Loucy (cell line): ENCODE data around the gene OLFM3.

Source experiments
- H2AFZ ChIP-seq: fragments of 200-600 bp; sonication (generic); 2 replicates; pipeline ENCODE4 v1.6.0; 2016; ENCODE audit warnings: antibody characterized with exemption, mild to moderate bottlenecking, low read length, moderate library complexity
- H3F3A ChIP-seq: fragments of 200-600 bp; 2 replicates; pipeline ENCODE4 v1.6.0; 2016; ENCODE audit warnings: antibody characterized with exemption, low read depth, mild to moderate bottlenecking
- H3K27me3 ChIP-seq: fragments of 200-600 bp; sonication (generic); 2 replicates; pipeline ENCODE4 v1.6.1; 2014; ENCODE audit warnings: low read length, mild to moderate bottlenecking; ENCODE audit not compliant: insufficient read depth, poor library complexity, severe bottlenecking
- H3K36me3 ChIP-seq: fragments of 200-600 bp; sonication (generic); 2 replicates; pipeline ENCODE4 v1.6.1; 2016; ENCODE audit warnings: low read length; ENCODE audit not compliant: insufficient read depth
- H3K4me1 ChIP-seq: fragments of 200-600 bp; sonication (generic); 2 replicates; pipeline ENCODE4 v1.5.1; 2014; ENCODE audit warnings: low read length, mild to moderate bottlenecking; ENCODE audit not compliant: insufficient read depth, poor library complexity, severe bottlenecking
- H3K4me2 ChIP-seq: fragments of 200-600 bp; sonication (generic); 2 replicates; pipeline ENCODE4 v1.6.0; 2014; ENCODE audit warnings: antibody characterized with exemption, low read length, low read depth, mild to moderate bottlenecking; ENCODE audit not compliant: poor library complexity, severe bottlenecking
- H3K4me3 ChIP-seq: fragments of 200-600 bp; sonication (generic); 2 replicates; pipeline ENCODE4 v1.5.1; 2014; ENCODE audit warnings: low read length, mild to moderate bottlenecking, mixed read lengths; ENCODE audit not compliant: poor library complexity, severe bottlenecking
- H3K79me2 ChIP-seq: fragments of 200-600 bp; sonication (generic); 2 replicates; pipeline ENCODE4 v1.6.1; 2014; ENCODE audit warnings: low read length; ENCODE audit not compliant: insufficient read depth
- H3K9ac ChIP-seq: fragments of 200-600 bp; sonication (generic); 2 replicates; pipeline ENCODE4 v1.6.0; 2014; ENCODE audit warnings: mild to moderate bottlenecking, low read depth, low read length, moderate library complexity; ENCODE audit not compliant: poor library complexity, severe bottlenecking
- H3K9me2 ChIP-seq: fragments of 200-600 bp; sonication (generic); replicated peaks from 2 replicates; pipeline ENCODE4 v1.6.1; 2016; ENCODE audit warnings: low read depth, low read length, mixed read lengths
- H3K9me3 ChIP-seq: fragments of 200-600 bp; sonication (generic); 2 replicates; pipeline ENCODE4 v1.6.1; 2014; ENCODE audit warnings: mild to moderate bottlenecking, antibody characterized with exemption, low read length, low read depth; ENCODE audit not compliant: insufficient read depth
- H4K20me1 ChIP-seq: fragments of 200-600 bp; sonication (generic); 2 replicates; pipeline ENCODE4 v1.6.0; 2014; ENCODE audit warnings: antibody characterized with exemption, low read length, mild to moderate bottlenecking; ENCODE audit not compliant: insufficient read depth, poor library complexity, severe bottlenecking
- EZH2phosphoT487 ChIP-seq: fragments of 200-600 bp; IDR thresholded peaks from 2 replicates; pipeline ENCODE4 v1.6.1; 2018; ENCODE audit warnings: antibody characterized with exemption, mild to moderate bottlenecking, moderate library complexity, borderline replicate concordance
- TF ChIP-seq, protein P1 (sequence below): fragments of 200-600 bp; sonication (generic); conservative IDR thresholded peaks from 2 replicates; pipeline ENCODE4 v1.5.1; 2014; ENCODE audit warnings: mild to moderate bottlenecking, antibody characterized with exemption, low read length

OLFM3 gene

DNA sequence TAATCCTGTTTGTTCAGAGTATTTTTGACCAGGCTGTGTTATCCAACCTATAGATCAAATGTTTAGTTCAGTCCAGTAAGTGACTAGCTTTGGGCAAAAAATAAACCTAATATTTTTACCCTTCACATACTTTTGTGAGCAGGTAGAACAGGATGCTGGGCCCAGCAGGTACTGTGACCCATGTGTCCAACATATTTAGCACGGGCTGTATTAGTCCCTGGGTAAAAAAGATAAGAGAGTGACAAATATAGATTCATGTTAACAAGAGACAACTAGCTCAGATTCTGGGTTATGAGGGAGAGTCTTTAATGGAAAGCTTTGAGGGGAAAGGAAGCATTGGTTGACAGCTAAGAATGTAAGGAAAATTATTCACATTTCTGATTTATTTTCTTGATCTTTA lies 43.1 kb downstream of the OLFM3 start:
- H3K9ac ChIP-seq, result no peak overlapping the region
- no peaks in the 10 kb centered on the region for H3K36me3 ChIP-seq
- no peaks in the 10 kb centered on the region for H3F3A ChIP-seq
- TF ChIP-seq EZH2phosphoT487, result no peak
- TF ChIP-seq, protein P1, sequence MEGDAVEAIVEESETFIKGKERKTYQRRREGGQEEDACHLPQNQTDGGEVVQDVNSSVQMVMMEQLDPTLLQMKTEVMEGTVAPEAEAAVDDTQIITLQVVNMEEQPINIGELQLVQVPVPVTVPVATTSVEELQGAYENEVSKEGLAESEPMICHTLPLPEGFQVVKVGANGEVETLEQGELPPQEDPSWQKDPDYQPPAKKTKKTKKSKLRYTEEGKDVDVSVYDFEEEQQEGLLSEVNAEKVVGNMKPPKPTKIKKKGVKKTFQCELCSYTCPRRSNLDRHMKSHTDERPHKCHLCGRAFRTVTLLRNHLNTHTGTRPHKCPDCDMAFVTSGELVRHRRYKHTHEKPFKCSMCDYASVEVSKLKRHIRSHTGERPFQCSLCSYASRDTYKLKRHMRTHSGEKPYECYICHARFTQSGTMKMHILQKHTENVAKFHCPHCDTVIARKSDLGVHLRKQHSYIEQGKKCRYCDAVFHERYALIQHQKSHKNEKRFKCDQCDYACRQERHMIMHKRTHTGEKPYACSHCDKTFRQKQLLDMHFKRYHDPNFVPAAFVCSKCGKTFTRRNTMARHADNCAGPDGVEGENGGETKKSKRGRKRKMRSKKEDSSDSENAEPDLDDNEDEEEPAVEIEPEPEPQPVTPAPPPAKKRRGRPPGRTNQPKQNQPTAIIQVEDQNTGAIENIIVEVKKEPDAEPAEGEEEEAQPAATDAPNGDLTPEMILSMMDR, result no peak
- no peaks in the 10 kb centered on the region for H3K9me3 ChIP-seq
- no peak overlapping the region for H2AFZ ChIP-seq
- H3K9me2 ChIP-seq, result no peaks in the 10 kb centered on the region
- H3K4me3 ChIP-seq, result no peak overlapping the region
- no peak overlapping the region for H3K4me2 ChIP-seq
- no peaks in the 10 kb centered on the region for H3K79me2 ChIP-seq
- no peaks in the 10 kb centered on the region for H3K27me3 ChIP-seq
- no peaks in the 10 kb centered on the region for H3K4me1 ChIP-seq
- H4K20me1 ChIP-seq, result no peaks in the 10 kb centered on the region

DNA sequence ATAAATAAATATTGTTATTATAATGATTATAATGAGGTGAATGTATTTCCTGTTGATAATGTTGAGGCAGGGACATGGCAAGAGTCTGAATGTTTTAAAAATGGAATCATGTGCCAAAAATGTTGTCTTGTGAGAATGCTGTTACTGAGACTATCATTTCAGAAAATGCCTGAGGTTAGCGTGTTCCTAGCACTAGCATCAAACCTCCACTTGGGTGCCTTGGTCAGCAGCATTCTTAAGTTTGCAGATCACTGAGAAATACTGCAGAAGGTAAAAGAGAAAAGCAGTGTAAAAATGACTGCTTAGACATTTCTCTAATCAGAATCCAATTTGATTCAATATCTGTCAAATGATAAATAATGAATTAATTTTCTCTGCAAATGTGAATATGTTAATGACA lies 50.8 kb downstream of the OLFM3 start:
- TF ChIP-seq, protein P1, result no peak
- TF ChIP-seq EZH2phosphoT487, result no peak

DNA sequence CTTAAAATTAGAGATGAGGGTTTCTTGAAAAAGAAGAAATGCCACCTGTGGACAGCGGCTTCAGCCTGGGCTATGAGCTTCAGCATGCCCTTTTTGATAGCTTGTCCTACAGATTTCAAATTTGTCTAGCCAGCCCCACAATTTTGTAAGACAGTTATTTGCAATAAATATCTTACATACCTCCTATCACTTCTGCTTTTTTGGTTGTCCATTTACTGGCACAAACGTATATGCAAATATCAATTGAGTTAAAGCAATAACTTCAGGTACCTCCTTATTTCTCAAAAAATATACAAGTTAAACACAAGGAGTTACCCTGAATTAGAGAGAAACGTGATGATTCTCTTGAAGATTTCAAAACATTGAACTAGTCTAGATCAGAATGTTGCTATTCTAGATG lies 53.5 kb downstream of the OLFM3 start:
- H3K9me3 ChIP-seq, result no peaks in the 10 kb centered on the region
- H3K4me1 ChIP-seq, result no peaks in the 10 kb centered on the region
- no peaks in the 10 kb centered on the region for H3K36me3 ChIP-seq
- no peak for TF ChIP-seq EZH2phosphoT487
- TF ChIP-seq, protein P1, result no peak
- no peak overlapping the region for H3K4me2 ChIP-seq
- H3K9me2 ChIP-seq, result no peaks in the 10 kb centered on the region
- no peak overlapping the region for H2AFZ ChIP-seq
- no peaks in the 10 kb centered on the region for H3K27me3 ChIP-seq
- no peak overlapping the region for H3K4me3 ChIP-seq
- H4K20me1 ChIP-seq, result no peaks in the 10 kb centered on the region
- no peak overlapping the region for H3K9ac ChIP-seq
- H3K79me2 ChIP-seq, result no peaks in the 10 kb centered on the region
- H3F3A ChIP-seq, result no peaks in the 10 kb centered on the region

More for the DNA sequence above, 50.8 kb downstream of the OLFM3 start:
- no peak overlapping the region for H3K4me3 ChIP-seq
- H2AFZ ChIP-seq, result no peak overlapping the region
- no peaks in the 10 kb centered on the region for H3F3A ChIP-seq
- no peak overlapping the region for H3K9ac ChIP-seq
- no peaks in the 10 kb centered on the region for H3K27me3 ChIP-seq
- H3K9me2 ChIP-seq, result no peaks in the 10 kb centered on the region
- H3K36me3 ChIP-seq, result no peaks in the 10 kb centered on the region
- no peaks in the 10 kb centered on the region for H3K4me1 ChIP-seq
- no peaks in the 10 kb centered on the region for H3K79me2 ChIP-seq
- H3K9me3 ChIP-seq, result no peaks in the 10 kb centered on the region
- no peaks in the 10 kb centered on the region for H4K20me1 ChIP-seq
- no peak overlapping the region for H3K4me2 ChIP-seq
